ENCODE measurements around the gene CIDEB.

The CIDEB gene

GRCh38 chr14:24327303-24327702 is 19.5 kb upstream of the CIDEB start:
- no peak for DNase-seq (ENCODE audit: low spot score)

GRCh38 chr14:24325963-24326362 is 18.2 kb upstream of the CIDEB start:
- no peak for TF ChIP-seq CTCF (IDR thresholded peaks at IDR 0.05; ENCODE audit: borderline replicate concordance, control extremely low read depth, extremely low read depth, insufficient read depth, missing control alignments)
- in situ Hi-C loops (cut with MboI; ENCODE audit: low sequenced_read_pairs, unreplicated experiment), result loop anchor here (25.0 kb wide), 1 partner anchor 361 kb away; no protein-coding TSS in a partner anchor
- no peak for DNase-seq (ENCODE audit: low spot score)

More at GRCh38 chr14:24327303-24327702, 19.5 kb upstream of the CIDEB start:
- no peak for TF ChIP-seq CTCF (IDR thresholded peaks at IDR 0.05; ENCODE audit: borderline replicate concordance, control extremely low read depth, extremely low read depth, insufficient read depth, missing control alignments)
- in situ Hi-C loops (cut with MboI; ENCODE audit: low sequenced_read_pairs, unreplicated experiment), result loop anchor here (25.0 kb wide), 1 partner anchor 360 kb away; no protein-coding TSS in a partner anchor

- in situ Hi-C loops (cut with MboI; ENCODE audit: low sequenced_read_pairs, unreplicated experiment), result loop anchor here (25.0 kb wide), 1 partner anchor 362 kb away; no protein-coding TSS in a partner anchor
- DNase-seq (ENCODE audit: low spot score), result no peak
- no peak for TF ChIP-seq CTCF (IDR thresholded peaks at IDR 0.05; ENCODE audit: borderline replicate concordance, control extremely low read depth, extremely low read depth, insufficient read depth, missing control alignments)
These were observed 17.3 kb upstream of the CIDEB start for GRCh38 chr14:24325041-24325530.

GRCh38 chr14:24324024-24324423 is 16.2 kb upstream of the CIDEB start:
- in situ Hi-C loops (cut with MboI; ENCODE audit: low sequenced_read_pairs, unreplicated experiment), result loop anchor here (5.0 kb wide), 1 partner anchor 113 kb away; no protein-coding TSS in a partner anchor
- no peak for TF ChIP-seq CTCF (IDR thresholded peaks at IDR 0.05; ENCODE audit: borderline replicate concordance, control extremely low read depth, extremely low read depth, insufficient read depth, missing control alignments)
- no peak for DNase-seq (ENCODE audit: low spot score)

GRCh38 chr14:24323341-24323740 is 15.6 kb upstream of the CIDEB start:
- no peak for DNase-seq (ENCODE audit: low spot score)
- TF ChIP-seq CTCF (IDR thresholded peaks at IDR 0.05; ENCODE audit: borderline replicate concordance, control extremely low read depth, extremely low read depth, insufficient read depth, missing control alignments), result no peak
- in situ Hi-C loops (cut with MboI; ENCODE audit: low sequenced_read_pairs, unreplicated experiment), result loop anchor here (5.0 kb wide), 1 partner anchor 114 kb away; no protein-coding TSS in a partner anchor

- in situ Hi-C loops (cut with MboI; ENCODE audit: low sequenced_read_pairs, unreplicated experiment), result loop anchor here (5.0 kb wide), 1 partner anchor 115 kb away; no protein-coding TSS in a partner anchor
- DNase-seq (ENCODE audit: low spot score), result no peak
These were observed 14.9 kb upstream of the CIDEB start for GRCh38 chr14:24322672-24323071.

More at GRCh38 chr14:24322672-24323071, 14.9 kb upstream of the CIDEB start:
- TF ChIP-seq CTCF (IDR thresholded peaks at IDR 0.05; ENCODE audit: borderline replicate concordance, control extremely low read depth, extremely low read depth, insufficient read depth, missing control alignments), result no peak

All from GM13976 (cell line).